ENCODE measurements around the gene EDN3.

- TF ChIP-seq CTCF (IDR thresholded peaks at IDR 0.05) (no peak), POLR2A (IDR thresholded peaks at IDR 0.05) (no peak), POLR2AphosphoS5 (IDR thresholded peaks at IDR 0.05) (no peak)
Observed at GRCh38 chr20:59273739-59274357, 26.6 kb upstream of the EDN3 start.

Measured in gastroesophageal sphincter (tissue), 3 donors.